H9 (cell line): ENCODE measurements around the gene EPB41L4B. TPM values are rescaled to one million over a fixed set of nuclear protein-coding genes. Genes with fewer than 3 reads are reported as not detected.

Experiments used
- DNase-seq: peaks from one replicate; pipeline ENCODE4 v3.0.0-alpha.2; 2017
- H2AFZ ChIP-seq: one replicate; pipeline ENCODE4 v1.6.1; 2013; ENCODE audit warnings: mild to moderate bottlenecking, low read length, control low read depth, moderate library complexity
- H2AK5ac ChIP-seq: 2 replicates; pipeline ENCODE4 v1.6.1; 2013; ENCODE audit warnings: low read length, control low read depth, mixed read lengths; ENCODE audit not compliant: insufficient read length
- H2BK120ac ChIP-seq: one replicate; pipeline ENCODE4 v1.6.1; 2013; ENCODE audit warnings: low read depth, mild to moderate bottlenecking, low read length, control low read depth, inconsistent platforms; ENCODE audit not compliant: poor library complexity, severe bottlenecking
- H2BK12ac ChIP-seq: 2 replicates; pipeline ENCODE4 v1.6.1; 2013; ENCODE audit warnings: low read length, control low read depth, mixed read lengths, low read depth; ENCODE audit not compliant: insufficient read length
- H2BK15ac ChIP-seq: 2 replicates; pipeline ENCODE4 v1.6.1; 2013; ENCODE audit warnings: low read depth, low read length, control low read depth
- H2BK20ac ChIP-seq: one replicate; pipeline ENCODE4 v1.6.1; 2013; ENCODE audit warnings: low read depth, mild to moderate bottlenecking, low read length, control low read depth, inconsistent platforms; ENCODE audit not compliant: poor library complexity, severe bottlenecking
- H2BK5ac ChIP-seq: 2 replicates; pipeline ENCODE4 v1.6.1; 2013; ENCODE audit warnings: low read length, control low read depth, mixed read lengths; ENCODE audit not compliant: insufficient read length
- H3K14ac ChIP-seq: 2 replicates; pipeline ENCODE4 v1.6.1; 2013; ENCODE audit warnings: low read length, control low read depth; ENCODE audit not compliant: insufficient read depth
- H3K18ac ChIP-seq: 2 replicates; pipeline ENCODE4 v1.6.1; 2013; ENCODE audit warnings: low read depth, mild to moderate bottlenecking, mixed read lengths, low read length, control low read depth; ENCODE audit not compliant: insufficient read length
- H3K23ac ChIP-seq: 2 replicates; pipeline ENCODE4 v1.6.1; 2013; ENCODE audit warnings: low read length, control low read depth, mixed read lengths, low read depth; ENCODE audit not compliant: insufficient read length
- H3K23me2 ChIP-seq: 2 replicates; pipeline ENCODE4 v1.6.1; 2013; ENCODE audit warnings: low read depth, mild to moderate bottlenecking, mixed read lengths, low read length, control low read depth; ENCODE audit not compliant: insufficient read length, poor library complexity, severe bottlenecking
- H3K27ac ChIP-seq: 2 replicates; pipeline ENCODE4 v1.5.1; 2013; ENCODE audit warnings: low read length, control low read depth, mixed read lengths, low read depth; ENCODE audit not compliant: insufficient read length
- H3K27me3 ChIP-seq: 2 replicates; pipeline ENCODE4 v1.6.1; 2013; ENCODE audit warnings: low read length, control low read depth, inconsistent platforms; ENCODE audit not compliant: insufficient read depth
- H3K4ac ChIP-seq: 2 replicates; pipeline ENCODE4 v1.6.1; 2013; ENCODE audit warnings: low read depth, mild to moderate bottlenecking, control low read depth, inconsistent platforms, low read length, moderate library complexity
- H3K4me1 ChIP-seq: 2 replicates; pipeline ENCODE4 v1.6.1; 2013; ENCODE audit warnings: low read length, control low read depth, inconsistent platforms; ENCODE audit not compliant: insufficient read depth
- H3K4me2 ChIP-seq: 2 replicates; pipeline ENCODE4 v1.6.1; 2013; ENCODE audit warnings: low read length, control low read depth, mixed read lengths; ENCODE audit not compliant: insufficient read length, insufficient read depth
- H3K56ac ChIP-seq: 2 replicates; pipeline ENCODE4 v1.6.1; 2013; ENCODE audit warnings: low read depth, mild to moderate bottlenecking, mixed read lengths, low read length, control low read depth; ENCODE audit not compliant: insufficient read length
- H3K79me1 ChIP-seq: 2 replicates; pipeline ENCODE4 v1.6.1; 2013; ENCODE audit warnings: low read depth, mild to moderate bottlenecking, moderate library complexity, low read length, control low read depth, inconsistent platforms; ENCODE audit not compliant: insufficient read depth, poor library complexity, severe bottlenecking
- H3K79me2 ChIP-seq: 2 replicates; pipeline ENCODE4 v1.6.1; 2013; ENCODE audit warnings: low read length, control low read depth, inconsistent platforms; ENCODE audit not compliant: insufficient read depth
- H3K9ac ChIP-seq: 2 replicates; pipeline ENCODE4 v1.6.1; 2013; ENCODE audit warnings: low read length, control low read depth, mixed read lengths; ENCODE audit not compliant: insufficient read length; ENCODE audit errors: extremely low read depth
- H3K9me3 ChIP-seq: one replicate; pipeline ENCODE4 v1.6.1; 2013; ENCODE audit warnings: low read depth, low read length, inconsistent platforms; ENCODE audit not compliant: control insufficient read depth
- H3T11ph ChIP-seq: one replicate; pipeline ENCODE4 v1.6.1; 2013; ENCODE audit warnings: mild to moderate bottlenecking, low read length, control low read depth, inconsistent platforms
- H4K20me1 ChIP-seq: one replicate; pipeline ENCODE4 v1.6.1; 2013; ENCODE audit not compliant: control insufficient read depth, insufficient read length, insufficient read depth
- H4K5ac ChIP-seq: 2 replicates; pipeline ENCODE4 v1.6.1; 2013; ENCODE audit warnings: low read depth, mild to moderate bottlenecking, mixed read lengths, low read length, control low read depth; ENCODE audit not compliant: insufficient read length
- H4K8ac ChIP-seq: replicated peaks from 2 replicates; pipeline ENCODE4 v1.6.1; 2013; ENCODE audit warnings: low read length, control low read depth, mixed read lengths, low read depth; ENCODE audit not compliant: insufficient read length
- H4K91ac ChIP-seq: 2 replicates; pipeline ENCODE4 v1.6.1; 2013; ENCODE audit warnings: low read depth, mild to moderate bottlenecking, moderate library complexity, mixed read lengths, low read length, control low read depth; ENCODE audit not compliant: insufficient read length
- H3K27ac Mint-ChIP-seq, 3 experiments: 2 replicates in 2 of 3; 3 replicates in 1 of 3; pipeline ENCODE4 v1.8.0; 2020 to 2021; ENCODE audit warnings: mixed read lengths in 3 of 3, mild to moderate bottlenecking in 1 of 3, moderate library complexity in 1 of 3
- H3K27me3 Mint-ChIP-seq: 2 replicates; pipeline ENCODE4 v1.8.0; 2021; ENCODE audit warnings: low read depth, mild to moderate bottlenecking, moderate library complexity, mixed read lengths
- H3K36me3 Mint-ChIP-seq, 3 experiments: 2 replicates in 2 of 3; 3 replicates in 1 of 3; pipeline ENCODE4 v1.8.0; 2020 to 2021; ENCODE audit warnings: low read depth in 3 of 3, mixed read lengths in 3 of 3; ENCODE audit not compliant: insufficient read depth in 1 of 3
- H3K4me1 Mint-ChIP-seq, 2 experiments: 2 replicates each; pipeline ENCODE4 v1.8.0; 2020; ENCODE audit warnings: mixed read lengths in 2 of 2
- H3K4me3 Mint-ChIP-seq, 2 experiments: 2 replicates in 1 of 2; 3 replicates in 1 of 2; pipeline ENCODE4 v1.8.0; 2020 to 2021; ENCODE audit warnings: mild to moderate bottlenecking in 2 of 2, mixed read lengths in 2 of 2, moderate library complexity in 1 of 2
- H3K9me3 Mint-ChIP-seq, 2 experiments: 2 replicates in 1 of 2; 3 replicates in 1 of 2; pipeline ENCODE4 v1.8.0; 2020; ENCODE audit warnings: mild to moderate bottlenecking in 2 of 2, mixed read lengths in 2 of 2, moderate library complexity in 1 of 2
- WGBS: extraction: QIAGEN DNeasy Blood & Tissue Kit; methylation state at CpG from one replicate; pipeline ENCODE4 v1.1.7; 2013; ENCODE audit warnings: missing lambda C conversion rate, low lambda C conversion rate, mixed read lengths; ENCODE audit not compliant: insufficient read length; ENCODE audit errors: extremely low coverage; 5-methylcytosine and 5-hydroxymethylcytosine counted together
- total RNA-seq: library from RNA; stranded (reverse); gene quantifications from 2 replicates; pipeline ENCODE4 v1.2.1, GENCODE V29; 2021
- TF ChIP-seq, protein P1 (sequence below): fragments of 200-600 bp; sonication (generic); conservative IDR thresholded peaks from 3 replicates; pipeline ENCODE4 v1.8.0; 2021; ENCODE audit warnings: antibody characterized with exemption, mild to moderate bottlenecking

EPB41L4B gene
- total RNA-seq, 1 experiment from 2014 or later, result 18.9 TPM

DNA sequence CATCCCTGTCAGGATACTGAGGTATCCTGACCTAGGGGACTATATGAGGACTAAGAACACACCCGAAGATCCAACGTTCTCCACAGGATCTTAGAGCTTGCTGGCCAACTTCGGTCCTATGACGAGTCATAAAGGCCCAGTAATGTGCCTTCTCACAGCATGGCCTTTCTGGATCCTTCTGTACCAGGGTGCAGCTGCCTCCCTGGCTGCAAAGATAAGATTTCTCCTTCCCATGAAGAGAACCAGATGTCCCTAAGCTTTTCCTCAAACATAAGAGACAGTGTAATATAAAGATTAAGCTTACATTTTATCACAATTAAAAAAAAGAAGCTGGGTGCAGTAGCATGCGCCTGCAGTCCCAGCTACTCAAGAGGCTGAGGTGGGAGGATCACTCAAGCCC lies 18.3 kb downstream of the EPB41L4B start:
- Mint-ChIP-seq H3K27ac (peak overlapping the region in 2 of 3 experiments; percentile 56 to 90; a peak in 1 of 7 replicates), H3K27me3 (no peaks in the 10 kb centered on the region), H3K4me3 (no peak overlapping the region), H3K9me3 (no peaks in the 10 kb centered on the region), H3K4me1 (peaks cover 8 to 13% of the 10 kb centered on the region in 2 experiments; a peak in 3 of 4 replicates), H3K36me3 (peaks cover 0 to 2% (median 0%) of the 10 kb centered on the region in 3 experiments; a peak in 1 of 7 replicates)
- Histone ChIP-seq H3K4me1 (peaks cover 3% of the 10 kb centered on the region; the same call in 1 of the 2 replicates), H3K4ac (no peak overlapping the region), H3K56ac (no peak overlapping the region), H3K23me2 (no peaks in the 10 kb centered on the region), H4K8ac (no peak overlapping the region), H3K79me1 (peaks cover 7% of the 10 kb centered on the region), H3K18ac (no peak overlapping the region), H2AFZ (no peak overlapping the region), H4K91ac (no peak overlapping the region), H3K79me2 (peaks cover 2% of the 10 kb centered on the region; the same call in 1 of the 2 replicates), H3T11ph (no peak overlapping the region), H4K20me1 (no peaks in the 10 kb centered on the region), H2BK120ac (no peak overlapping the region), H3K9me3 (no peaks in the 10 kb centered on the region), H3K27ac (no peak overlapping the region), H3K9ac (no peak overlapping the region), H2BK15ac (no peak overlapping the region), H4K5ac (no peak overlapping the region), H2AK5ac (no peak overlapping the region), H2BK5ac (no peak overlapping the region), H3K27me3 (no peaks in the 10 kb centered on the region), H3K14ac (no peak overlapping the region), H2BK20ac (no peak overlapping the region), H3K23ac (no peak overlapping the region), H3K4me2 (no peak overlapping the region), H2BK12ac (no peak overlapping the region)
- no CpG with 5 or more reads among the region's 5 CpGs for WGBS
- DNase-seq, result no peak
- TF ChIP-seq, protein P1, sequence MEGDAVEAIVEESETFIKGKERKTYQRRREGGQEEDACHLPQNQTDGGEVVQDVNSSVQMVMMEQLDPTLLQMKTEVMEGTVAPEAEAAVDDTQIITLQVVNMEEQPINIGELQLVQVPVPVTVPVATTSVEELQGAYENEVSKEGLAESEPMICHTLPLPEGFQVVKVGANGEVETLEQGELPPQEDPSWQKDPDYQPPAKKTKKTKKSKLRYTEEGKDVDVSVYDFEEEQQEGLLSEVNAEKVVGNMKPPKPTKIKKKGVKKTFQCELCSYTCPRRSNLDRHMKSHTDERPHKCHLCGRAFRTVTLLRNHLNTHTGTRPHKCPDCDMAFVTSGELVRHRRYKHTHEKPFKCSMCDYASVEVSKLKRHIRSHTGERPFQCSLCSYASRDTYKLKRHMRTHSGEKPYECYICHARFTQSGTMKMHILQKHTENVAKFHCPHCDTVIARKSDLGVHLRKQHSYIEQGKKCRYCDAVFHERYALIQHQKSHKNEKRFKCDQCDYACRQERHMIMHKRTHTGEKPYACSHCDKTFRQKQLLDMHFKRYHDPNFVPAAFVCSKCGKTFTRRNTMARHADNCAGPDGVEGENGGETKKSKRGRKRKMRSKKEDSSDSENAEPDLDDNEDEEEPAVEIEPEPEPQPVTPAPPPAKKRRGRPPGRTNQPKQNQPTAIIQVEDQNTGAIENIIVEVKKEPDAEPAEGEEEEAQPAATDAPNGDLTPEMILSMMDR, result no peak
